Neural crest cell (in vitro differentiated cells): ENCODE data around the gene WDR20. TPM values are rescaled to one million over a fixed set of nuclear protein-coding genes. Genes with fewer than 3 reads are reported as not detected.
A peak's percentile ranks its signal among the peaks of the same experiment; 100 is the strongest.

Experiments used
- DNase-seq: peaks from one replicate; pipeline ENCODE4 v3.0.0; 2021; ENCODE audit warnings: low read depth, mixed read lengths, low spot score
- H3K27ac Mint-ChIP-seq: one replicate; pipeline ENCODE4 v1.8.0; 2021; ENCODE audit warnings: mild to moderate bottlenecking, mixed read lengths; ENCODE audit not compliant: unreplicated experiment
- H3K27me3 Mint-ChIP-seq: 2 replicates; pipeline ENCODE4 v1.8.0; 2021; ENCODE audit warnings: low read depth, mild to moderate bottlenecking, mixed read lengths
- H3K36me3 Mint-ChIP-seq: 2 replicates; pipeline ENCODE4 v1.8.0; 2021; ENCODE audit warnings: low read depth, mild to moderate bottlenecking, mixed read lengths
- H3K4me1 Mint-ChIP-seq: 2 replicates; pipeline ENCODE4 v1.8.0; 2021; ENCODE audit warnings: mixed read lengths
- H3K4me3 Mint-ChIP-seq: one replicate; pipeline ENCODE4 v1.8.0; 2021; ENCODE audit warnings: mild to moderate bottlenecking, mixed read lengths
- H3K9me3 Mint-ChIP-seq: 2 replicates; pipeline ENCODE4 v1.8.0; 2021; ENCODE audit warnings: mixed read lengths
- CTCF ChIP-seq: fragments of 200-600 bp; sonication (generic); conservative IDR thresholded peaks from 2 replicates; pipeline ENCODE4 v1.5.0; 2021; ENCODE audit warnings: antibody characterized with exemption, mild to moderate bottlenecking
- total RNA-seq: library from RNA; stranded (reverse); gene quantifications from 2 replicates; pipeline ENCODE4 v1.2.1, GENCODE V29; 2021

The WDR20 gene
- total RNA-seq, 1 donor from 2014 or later = 30.2 TPM

- no peak for DNase-seq
- H3K4me1 Mint-ChIP-seq = no peaks in the 10 kb centered on the region
- H3K27ac Mint-ChIP-seq = no peak overlapping the region
- no peaks in the 10 kb centered on the region for H3K27me3 Mint-ChIP-seq
- no peaks in the 10 kb centered on the region for H3K9me3 Mint-ChIP-seq
- TF ChIP-seq CTCF = no peak
- H3K4me3 Mint-ChIP-seq = no peak overlapping the region
- peaks cover 3% of the 10 kb centered on the region for H3K36me3 Mint-ChIP-seq
These were observed 90.0 kb downstream of the WDR20 start for GRCh38 chr14:102229739-102230092.

- peak overlapping the region; percentile 67 for H3K27ac Mint-ChIP-seq
- H3K9me3 Mint-ChIP-seq = no peaks in the 10 kb centered on the region
- no peak for DNase-seq
- TF ChIP-seq CTCF = no peak
- H3K27me3 Mint-ChIP-seq = no peaks in the 10 kb centered on the region
- H3K4me1 Mint-ChIP-seq = no peaks in the 10 kb centered on the region
- no peak overlapping the region for H3K4me3 Mint-ChIP-seq
- H3K36me3 Mint-ChIP-seq = no peaks in the 10 kb centered on the region
These were observed 90.9 kb downstream of the WDR20 start for GRCh38 chr14:102230481-102231210.

- no peak overlapping the region for H3K4me3 Mint-ChIP-seq
- H3K27ac Mint-ChIP-seq = no peak overlapping the region
- no peaks in the 10 kb centered on the region for H3K9me3 Mint-ChIP-seq
- no peak for DNase-seq
- TF ChIP-seq CTCF = no peak
- no peaks in the 10 kb centered on the region for H3K36me3 Mint-ChIP-seq
- no peaks in the 10 kb centered on the region for H3K27me3 Mint-ChIP-seq
- no peaks in the 10 kb centered on the region for H3K4me1 Mint-ChIP-seq
These were observed 92.0 kb downstream of the WDR20 start for GRCh38 chr14:102231476-102232347.

GRCh38 chr14:102232348-102232625, 92.6 kb downstream of the WDR20 start:
- H3K4me3 Mint-ChIP-seq = no peak overlapping the region
- no peaks in the 10 kb centered on the region for H3K9me3 Mint-ChIP-seq
- DNase-seq = no peak
- no peaks in the 10 kb centered on the region for H3K4me1 Mint-ChIP-seq
- TF ChIP-seq CTCF = no peak
- no peak overlapping the region for H3K27ac Mint-ChIP-seq
- no peaks in the 10 kb centered on the region for H3K36me3 Mint-ChIP-seq
- no peaks in the 10 kb centered on the region for H3K27me3 Mint-ChIP-seq

- no peak for TF ChIP-seq CTCF
- Mint-ChIP-seq H3K27ac (no peak overlapping the region), H3K4me1 (no peaks in the 10 kb centered on the region), H3K36me3 (no peaks in the 10 kb centered on the region), H3K27me3 (no peaks in the 10 kb centered on the region), H3K9me3 (no peaks in the 10 kb centered on the region), H3K4me3 (no peak overlapping the region)
- DNase-seq = no peak
These were observed 93.4 kb downstream of the WDR20 start for GRCh38 chr14:102233081-102233480.
